Measurements from ENCODE around the gene NEDD9.

Gene NEDD9

GRCh38 chr6:11217360-11218101, 14.9 kb downstream of the NEDD9 start:
- H3K4me3 ChIP-seq (ENCODE audit: low read depth in 1 of 2, low read length in 1 of 2) = no peak overlapping the region
- no peaks in the 10 kb centered on the region for H3K9me3 ChIP-seq
- TF ChIP-seq CTCF (IDR thresholded peaks at IDR 0.05) = no peak
- peaks cover 0 to 8% of the 10 kb centered on the region in 2 experiments for H3K4me1 ChIP-seq (ENCODE audit: control insufficient read depth in 1 of 2, insufficient read depth in 1 of 2, low read depth in 1 of 2, low read length in 1 of 2)
- H3K36me3 ChIP-seq = peaks cover 40% of the 10 kb centered on the region
- no peaks in the 10 kb centered on the region for H3K27me3 ChIP-seq
- H3K27ac ChIP-seq = peak overlapping the region; percentile 16

GRCh38 chr6:11215773-11216172, 16.7 kb downstream of the NEDD9 start:
- no peak overlapping the region for H3K27ac ChIP-seq
- no peak for TF ChIP-seq CTCF (IDR thresholded peaks at IDR 0.05)

GRCh38 chr6:11214901-11215300, 17.6 kb downstream of the NEDD9 start:
- TF ChIP-seq CTCF (IDR thresholded peaks at IDR 0.05) = no peak
- H3K36me3 ChIP-seq = peaks cover 65% of the 10 kb centered on the region
- no peaks in the 10 kb centered on the region for H3K27me3 ChIP-seq
- H3K27ac ChIP-seq = no peak overlapping the region
- peaks cover 0 to 8% of the 10 kb centered on the region in 2 experiments for H3K4me1 ChIP-seq (ENCODE audit: control insufficient read depth in 1 of 2, insufficient read depth in 1 of 2, low read depth in 1 of 2, low read length in 1 of 2)
- H3K9me3 ChIP-seq = no peaks in the 10 kb centered on the region
- H3K4me3 ChIP-seq (ENCODE audit: low read depth in 1 of 2, low read length in 1 of 2) = no peak overlapping the region

More at GRCh38 chr6:11215773-11216172, 16.7 kb downstream of the NEDD9 start:
- H3K36me3 ChIP-seq = peaks cover 58% of the 10 kb centered on the region
- H3K4me1 ChIP-seq (ENCODE audit: control insufficient read depth in 1 of 2, insufficient read depth in 1 of 2, low read depth in 1 of 2, low read length in 1 of 2) = peaks cover 0 to 8% of the 10 kb centered on the region in 2 experiments
- no peaks in the 10 kb centered on the region for H3K27me3 ChIP-seq
- no peaks in the 10 kb centered on the region for H3K9me3 ChIP-seq
- H3K4me3 ChIP-seq (ENCODE audit: low read depth in 1 of 2, low read length in 1 of 2) = no peak overlapping the region

GRCh38 chr6:11214084-11214833, 18.2 kb downstream of the NEDD9 start:
- H3K27me3 ChIP-seq = no peaks in the 10 kb centered on the region
- no peak overlapping the region for H3K27ac ChIP-seq
- peaks cover 67% of the 10 kb centered on the region for H3K36me3 ChIP-seq
- H3K4me3 ChIP-seq (ENCODE audit: low read depth in 1 of 2, low read length in 1 of 2) = no peak overlapping the region
- H3K4me1 ChIP-seq (ENCODE audit: control insufficient read depth in 1 of 2, insufficient read depth in 1 of 2, low read depth in 1 of 2, low read length in 1 of 2) = peaks cover 0 to 5% of the 10 kb centered on the region in 2 experiments
- no peaks in the 10 kb centered on the region for H3K9me3 ChIP-seq
- TF ChIP-seq CTCF (IDR thresholded peaks at IDR 0.05) = no peak

- H3K4me3 ChIP-seq (ENCODE audit: low read depth in 1 of 2, low read length in 1 of 2) = no peak overlapping the region
- no peaks in the 10 kb centered on the region for H3K4me1 ChIP-seq (ENCODE audit: control insufficient read depth in 1 of 2, insufficient read depth in 1 of 2, low read depth in 1 of 2, low read length in 1 of 2)
- no peaks in the 10 kb centered on the region for H3K9me3 ChIP-seq
- no peaks in the 10 kb centered on the region for H3K27me3 ChIP-seq
- TF ChIP-seq CTCF (IDR thresholded peaks at IDR 0.05) = no peak
- no peak overlapping the region for H3K27ac ChIP-seq
- H3K36me3 ChIP-seq = peaks cover 67% of the 10 kb centered on the region
These were observed 18.9 kb downstream of the NEDD9 start for GRCh38 chr6:11213422-11214021.
